Measurements from ENCODE around the gene ANKK1. TPM values are rescaled to one million over a fixed set of nuclear protein-coding genes. Genes with fewer than 3 reads are reported as not detected.

Gene ANKK1
- total RNA-seq, 4 donors from 2014 or later: 0.30 to 2.1 (median 1.7) TPM

DNA sequence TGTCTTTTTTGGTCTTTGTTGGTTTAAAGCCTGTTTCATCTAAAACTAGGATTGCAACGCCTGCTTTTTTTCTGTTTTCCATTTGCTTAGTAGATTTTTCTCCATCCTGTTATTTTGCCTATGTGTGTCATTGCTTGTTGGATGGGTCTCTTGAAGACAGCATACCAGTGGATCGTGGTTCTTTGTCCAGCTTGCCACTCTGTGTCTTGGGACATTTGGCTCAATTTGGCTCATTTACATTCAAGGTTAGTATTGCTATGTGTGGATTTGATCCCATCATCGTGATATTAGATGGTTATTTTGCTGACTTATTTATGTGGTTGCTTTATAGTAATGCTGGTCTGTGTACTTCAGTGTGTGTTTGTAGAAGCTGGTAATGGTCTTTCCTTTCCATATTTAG, 31.4 kb upstream of the ANKK1 start:
- no peak for DNase-seq (ENCODE audit: low spot score in 2 of 2)
- TF ChIP-seq EP300 (IDR thresholded peaks at IDR 0.05): no peak
- no peak for TF ChIP-seq POLR2A (IDR thresholded peaks at IDR 0.05)
- TF ChIP-seq, protein P1, sequence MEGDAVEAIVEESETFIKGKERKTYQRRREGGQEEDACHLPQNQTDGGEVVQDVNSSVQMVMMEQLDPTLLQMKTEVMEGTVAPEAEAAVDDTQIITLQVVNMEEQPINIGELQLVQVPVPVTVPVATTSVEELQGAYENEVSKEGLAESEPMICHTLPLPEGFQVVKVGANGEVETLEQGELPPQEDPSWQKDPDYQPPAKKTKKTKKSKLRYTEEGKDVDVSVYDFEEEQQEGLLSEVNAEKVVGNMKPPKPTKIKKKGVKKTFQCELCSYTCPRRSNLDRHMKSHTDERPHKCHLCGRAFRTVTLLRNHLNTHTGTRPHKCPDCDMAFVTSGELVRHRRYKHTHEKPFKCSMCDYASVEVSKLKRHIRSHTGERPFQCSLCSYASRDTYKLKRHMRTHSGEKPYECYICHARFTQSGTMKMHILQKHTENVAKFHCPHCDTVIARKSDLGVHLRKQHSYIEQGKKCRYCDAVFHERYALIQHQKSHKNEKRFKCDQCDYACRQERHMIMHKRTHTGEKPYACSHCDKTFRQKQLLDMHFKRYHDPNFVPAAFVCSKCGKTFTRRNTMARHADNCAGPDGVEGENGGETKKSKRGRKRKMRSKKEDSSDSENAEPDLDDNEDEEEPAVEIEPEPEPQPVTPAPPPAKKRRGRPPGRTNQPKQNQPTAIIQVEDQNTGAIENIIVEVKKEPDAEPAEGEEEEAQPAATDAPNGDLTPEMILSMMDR (IDR thresholded peaks at IDR 0.05): no peak
- Histone ChIP-seq H3K27me3 (no peaks in the 10 kb centered on the region), H3K36me3 (peaks cover 2 to 98% (median 30%) of the 10 kb centered on the region in 3 donors), H3K4me3 (no peak overlapping the region), H3K4me1 (no peaks in the 10 kb centered on the region), H3K9me3 (peaks cover 0 to 20% (median 1%) of the 10 kb centered on the region in 4 donors), H3K27ac (no peak overlapping the region)
- WGBS, 2 donors: 95 to 97% methylated on average over 3 of the region's 3 CpGs

DNA sequence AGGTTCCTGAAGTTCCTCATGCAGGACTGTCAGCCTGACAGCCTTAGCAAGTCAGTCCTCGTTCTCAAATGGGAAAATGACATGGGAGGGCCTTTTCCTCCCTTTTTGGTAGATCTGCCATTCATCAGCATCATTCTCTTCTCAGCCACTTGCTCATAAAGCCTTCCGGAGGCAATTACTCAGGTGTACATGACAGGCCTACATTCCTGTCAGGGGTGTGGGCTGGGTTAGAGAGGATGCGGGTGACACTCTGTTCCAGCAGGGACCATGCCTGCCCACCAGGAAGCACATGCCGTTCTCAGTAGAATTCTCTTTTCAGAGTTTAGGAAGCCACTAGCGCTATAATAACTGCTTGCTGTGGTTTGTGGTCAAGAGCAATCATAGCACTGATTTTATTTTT, 24.2 kb upstream of the ANKK1 start:
- H3K36me3 ChIP-seq: peaks cover 0 to 97% (median 25%) of the 10 kb centered on the region in 3 donors
- DNase-seq (ENCODE audit: low spot score in 2 of 2): no peak
- H3K27ac ChIP-seq: no peak overlapping the region
- no peak overlapping the region for H3K4me3 ChIP-seq
- H3K27me3 ChIP-seq: no peaks in the 10 kb centered on the region
- 73 to 78% methylated on average over 5 of the region's 5 CpGs for WGBS, 2 donors
- H3K9me3 ChIP-seq: no peaks in the 10 kb centered on the region
- TF ChIP-seq, protein P1 (IDR thresholded peaks at IDR 0.05): no peak
- TF ChIP-seq POLR2A (IDR thresholded peaks at IDR 0.05): no peak
- TF ChIP-seq EP300 (IDR thresholded peaks at IDR 0.05): no peak
- no peaks in the 10 kb centered on the region for H3K4me1 ChIP-seq

DNA sequence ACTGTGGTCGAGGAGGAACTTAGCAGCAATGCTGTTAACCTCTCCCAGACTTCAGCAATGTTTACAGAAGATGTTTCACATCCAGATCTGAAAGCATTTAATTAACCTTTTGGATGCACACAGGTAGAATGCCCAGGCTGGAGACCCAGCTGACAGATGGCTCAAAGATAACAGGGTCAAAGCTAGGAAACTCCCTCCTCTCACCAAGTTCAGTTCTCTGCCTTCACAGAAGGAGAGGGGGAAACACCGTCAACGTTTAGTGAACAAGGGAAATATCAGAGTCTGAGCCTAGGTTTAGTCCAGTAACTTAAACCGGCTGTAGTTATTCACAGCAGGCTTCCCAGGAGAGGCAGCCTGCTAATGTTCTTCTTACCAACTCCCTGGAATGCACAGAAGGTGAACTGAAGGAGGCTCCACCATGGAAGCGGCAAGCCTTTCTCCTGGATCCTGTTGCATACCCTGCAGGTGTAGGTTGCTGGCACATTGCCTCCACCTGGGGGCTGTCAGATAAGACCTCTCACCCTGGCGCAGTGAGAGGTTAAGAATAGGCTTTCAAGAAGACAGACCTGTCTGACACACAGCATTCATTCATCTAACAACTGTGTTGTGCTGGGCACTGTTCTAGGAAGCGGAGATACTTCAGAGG, 23.5 kb upstream of the ANKK1 start:
- WGBS, 2 donors: 73 to 78% methylated on average over 7 of the region's 7 CpGs
- no peak overlapping the region for H3K4me3 ChIP-seq
- TF ChIP-seq, protein P1 (IDR thresholded peaks at IDR 0.05): no peak
- TF ChIP-seq EP300 (IDR thresholded peaks at IDR 0.05) (no peak), POLR2A (IDR thresholded peaks at IDR 0.05) (no peak)

DNA sequence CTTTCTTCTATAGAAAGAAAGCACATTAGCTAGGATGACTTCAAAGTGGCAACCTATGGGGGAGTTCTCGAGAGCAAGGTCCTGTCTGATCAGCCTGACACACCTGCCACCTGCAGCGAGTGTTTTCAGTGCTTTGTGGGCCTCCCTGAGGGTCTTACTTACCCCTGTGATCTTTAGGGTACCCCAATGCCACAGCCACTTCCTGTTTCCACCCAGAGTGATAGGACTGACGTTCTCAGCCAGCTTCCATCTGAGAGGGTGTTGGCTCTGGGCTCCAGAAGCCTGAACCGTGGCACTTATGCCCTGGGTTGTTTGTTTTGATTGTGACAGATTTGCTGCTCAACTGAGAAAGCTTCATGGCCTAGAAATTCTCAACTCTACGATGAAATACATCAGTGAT, 21.7 kb upstream of the ANKK1 start:
- Histone ChIP-seq H3K9me3 (no peaks in the 10 kb centered on the region), H3K36me3 (peaks cover 0 to 97% (median 20%) of the 10 kb centered on the region in 3 donors), H3K4me3 (no peak overlapping the region), H3K27me3 (no peaks in the 10 kb centered on the region), H3K4me1 (no peaks in the 10 kb centered on the region), H3K27ac (no peak overlapping the region)
- TF ChIP-seq EP300 (IDR thresholded peaks at IDR 0.05): no peak
- TF ChIP-seq POLR2A (IDR thresholded peaks at IDR 0.05): no peak
- TF ChIP-seq, protein P1 (IDR thresholded peaks at IDR 0.05): no peak
- WGBS, 2 donors: 75 to 76% methylated on average over 5 of the region's 5 CpGs
- no peak for DNase-seq (ENCODE audit: low spot score in 2 of 2)

More for the DNA sequence above, 23.5 kb upstream of the ANKK1 start:
- peaks cover 0 to 97% (median 21%) of the 10 kb centered on the region in 3 donors for H3K36me3 ChIP-seq
- H3K27me3 ChIP-seq: no peaks in the 10 kb centered on the region
- H3K9me3 ChIP-seq: no peaks in the 10 kb centered on the region
- no peak overlapping the region for H3K27ac ChIP-seq
- no peaks in the 10 kb centered on the region for H3K4me1 ChIP-seq
- DNase-seq (ENCODE audit: low spot score in 2 of 2): no peak

DNA sequence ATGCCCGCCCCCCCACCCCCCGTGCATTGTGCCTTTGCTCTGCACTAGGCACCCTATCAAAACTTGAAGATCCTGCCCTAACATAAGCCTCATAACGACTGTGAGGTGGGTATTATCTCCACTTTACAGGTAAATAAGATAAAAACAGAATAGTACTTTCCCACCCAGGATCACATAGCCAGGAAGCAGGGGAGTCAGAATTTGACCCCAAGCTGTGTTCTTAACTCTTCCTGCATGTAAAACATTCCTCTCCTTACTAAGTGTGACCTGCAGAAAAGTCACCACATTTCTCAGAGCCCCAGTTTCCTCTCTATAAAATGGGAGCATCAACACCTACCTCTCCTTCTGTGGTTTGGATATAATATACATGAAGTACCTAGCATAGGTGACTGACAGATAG, 18.2 kb upstream of the ANKK1 start:
- Histone ChIP-seq H3K27me3 (no peaks in the 10 kb centered on the region), H3K9me3 (no peaks in the 10 kb centered on the region), H3K4me3 (no peak overlapping the region), H3K27ac (no peak overlapping the region), H3K4me1 (no peaks in the 10 kb centered on the region), H3K36me3 (peaks cover 0 to 70% (median 16%) of the 10 kb centered on the region in 3 donors)
- WGBS, 2 donors: 72 to 87% methylated on average over 3 of the region's 3 CpGs
- no peak for DNase-seq (ENCODE audit: low spot score in 2 of 2)
- TF ChIP-seq EP300 (IDR thresholded peaks at IDR 0.05) (no peak), POLR2A (IDR thresholded peaks at IDR 0.05) (no peak)
- TF ChIP-seq, protein P1 (IDR thresholded peaks at IDR 0.05): no peak
